Measurements from ENCODE around the gene HSPA4. TPM values are rescaled to one million over a fixed set of nuclear protein-coding genes. Genes with fewer than 3 reads are reported as not detected.

The HSPA4 gene
- total RNA-seq, 1 donor: 39.9 TPM

DNA sequence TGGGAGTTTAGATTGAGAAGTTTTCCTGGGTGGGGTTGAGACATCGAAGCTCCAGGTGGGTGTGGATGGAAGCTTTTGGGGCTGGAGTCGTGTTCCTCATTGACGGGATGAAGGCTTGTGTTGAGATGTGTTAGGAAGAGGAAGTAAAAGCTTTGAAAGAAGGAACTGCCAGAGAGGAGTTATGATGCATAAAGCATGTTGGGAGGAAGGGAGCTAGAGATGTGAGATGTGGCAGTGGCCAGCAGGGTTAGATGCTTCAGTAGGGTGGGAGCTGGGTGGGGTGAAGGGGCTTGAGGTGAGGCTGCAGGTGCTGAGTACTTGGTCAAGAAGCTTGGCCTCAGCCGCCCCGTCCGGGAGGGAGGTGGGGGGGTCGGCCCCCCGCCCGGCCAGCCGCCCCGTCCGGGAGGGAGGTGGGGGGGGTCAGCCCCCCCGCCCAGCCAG is 56.7 kb downstream of the HSPA4 start:
- Histone ChIP-seq H3K27me3 (ENCODE audit: insufficient read depth, low read length) (no peaks in the 10 kb centered on the region), H3K4me3 (ENCODE audit: low read length) (no peak overlapping the region), H3K4me1 (ENCODE audit: insufficient read depth, low read length) (peaks cover 26% of the 10 kb centered on the region), H3K9me3 (ENCODE audit: low read depth, low read length) (no peaks in the 10 kb centered on the region)

GRCh38 chr5:133109655-133110483 is 58.1 kb downstream of the HSPA4 start:
- Histone ChIP-seq H3K4me3 (ENCODE audit: low read length) (no peak overlapping the region), H3K9me3 (ENCODE audit: low read depth, low read length) (no peaks in the 10 kb centered on the region), H3K4me1 (ENCODE audit: insufficient read depth, low read length) (peaks cover 19% of the 10 kb centered on the region), H3K27me3 (ENCODE audit: insufficient read depth, low read length) (no peaks in the 10 kb centered on the region)

DNA sequence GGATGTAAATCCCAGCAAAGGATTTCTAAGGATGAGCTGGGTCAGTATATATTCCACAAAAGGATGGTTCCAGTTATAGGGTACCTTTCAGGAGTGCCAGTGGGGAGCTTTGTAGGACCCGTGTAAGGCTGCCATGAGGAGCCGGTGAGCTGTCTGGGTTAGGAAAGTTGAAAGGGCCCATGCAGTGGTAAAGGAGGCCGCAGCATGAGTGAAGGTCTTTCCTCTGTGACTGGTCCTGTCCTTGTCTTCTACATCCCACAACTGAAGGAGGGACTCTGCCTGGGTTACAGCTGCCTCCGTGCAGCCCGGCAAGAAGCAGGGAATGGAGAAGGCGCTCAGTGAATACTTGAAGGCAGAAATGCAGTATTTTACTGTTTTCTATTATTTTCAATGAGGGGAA is 58.9 kb downstream of the HSPA4 start:
- H3K27me3 ChIP-seq (ENCODE audit: insufficient read depth, low read length): no peaks in the 10 kb centered on the region
- no peaks in the 10 kb centered on the region for H3K9me3 ChIP-seq (ENCODE audit: low read depth, low read length)
- H3K4me3 ChIP-seq (ENCODE audit: low read length): no peak overlapping the region
- peaks cover 19% of the 10 kb centered on the region for H3K4me1 ChIP-seq (ENCODE audit: insufficient read depth, low read length)

GRCh38 chr5:133111299-133111698 is 59.5 kb downstream of the HSPA4 start:
- H3K27me3 ChIP-seq (ENCODE audit: insufficient read depth, low read length): no peaks in the 10 kb centered on the region
- no peaks in the 10 kb centered on the region for H3K9me3 ChIP-seq (ENCODE audit: low read depth, low read length)
- H3K4me3 ChIP-seq (ENCODE audit: low read length): no peak overlapping the region
- H3K4me1 ChIP-seq (ENCODE audit: insufficient read depth, low read length): peaks cover 19% of the 10 kb centered on the region

- H3K27me3 ChIP-seq (ENCODE audit: insufficient read depth, low read length): no peaks in the 10 kb centered on the region
- no peak overlapping the region for H3K4me3 ChIP-seq (ENCODE audit: low read length)
- H3K9me3 ChIP-seq (ENCODE audit: low read depth, low read length): no peaks in the 10 kb centered on the region
- H3K4me1 ChIP-seq (ENCODE audit: insufficient read depth, low read length): peaks cover 11% of the 10 kb centered on the region
Measured at GRCh38 chr5:133112026-133112660, 60.3 kb downstream of the HSPA4 start.

DNA sequence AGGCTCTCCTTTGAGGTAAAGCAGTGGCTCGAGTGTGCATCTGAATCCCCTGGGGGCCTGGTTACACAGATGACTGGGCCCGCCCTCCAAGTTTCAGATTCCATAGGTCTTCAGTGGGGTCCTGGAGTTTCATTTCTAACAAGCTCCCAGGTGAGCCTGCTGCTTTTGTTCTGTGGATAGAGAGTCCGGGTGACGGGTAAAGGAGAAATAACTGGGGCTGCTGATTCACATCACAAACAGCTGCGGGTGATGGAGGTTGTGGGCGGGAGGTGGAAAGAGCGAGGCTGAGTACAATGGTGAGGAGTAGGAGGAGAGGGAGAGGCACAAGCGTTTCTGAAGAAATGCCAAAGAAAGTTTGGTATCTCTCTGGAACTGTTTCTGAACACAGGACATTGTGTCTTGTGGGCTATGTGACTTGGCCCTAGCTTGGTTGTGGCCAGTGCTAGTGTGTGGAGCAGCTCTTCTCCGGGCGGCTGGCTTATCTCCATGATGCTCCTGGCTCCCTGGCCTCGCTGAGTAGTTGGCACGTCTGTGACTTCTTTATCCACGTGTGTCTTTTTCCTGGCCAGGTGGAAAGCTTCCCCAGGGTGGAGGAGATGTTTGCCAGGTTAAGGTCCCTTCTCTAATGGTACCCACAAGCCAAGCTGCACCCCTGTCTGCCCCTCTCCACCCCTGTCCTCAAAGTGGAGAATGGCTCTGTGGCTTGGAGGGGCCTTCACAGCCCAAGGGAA is 61.7 kb downstream of the HSPA4 start:
- Histone ChIP-seq H3K9me3 (ENCODE audit: low read depth, low read length) (no peaks in the 10 kb centered on the region), H3K27me3 (ENCODE audit: insufficient read depth, low read length) (no peaks in the 10 kb centered on the region), H3K4me3 (ENCODE audit: low read length) (no peak overlapping the region), H3K4me1 (ENCODE audit: insufficient read depth, low read length) (peaks cover 8% of the 10 kb centered on the region)

DNA sequence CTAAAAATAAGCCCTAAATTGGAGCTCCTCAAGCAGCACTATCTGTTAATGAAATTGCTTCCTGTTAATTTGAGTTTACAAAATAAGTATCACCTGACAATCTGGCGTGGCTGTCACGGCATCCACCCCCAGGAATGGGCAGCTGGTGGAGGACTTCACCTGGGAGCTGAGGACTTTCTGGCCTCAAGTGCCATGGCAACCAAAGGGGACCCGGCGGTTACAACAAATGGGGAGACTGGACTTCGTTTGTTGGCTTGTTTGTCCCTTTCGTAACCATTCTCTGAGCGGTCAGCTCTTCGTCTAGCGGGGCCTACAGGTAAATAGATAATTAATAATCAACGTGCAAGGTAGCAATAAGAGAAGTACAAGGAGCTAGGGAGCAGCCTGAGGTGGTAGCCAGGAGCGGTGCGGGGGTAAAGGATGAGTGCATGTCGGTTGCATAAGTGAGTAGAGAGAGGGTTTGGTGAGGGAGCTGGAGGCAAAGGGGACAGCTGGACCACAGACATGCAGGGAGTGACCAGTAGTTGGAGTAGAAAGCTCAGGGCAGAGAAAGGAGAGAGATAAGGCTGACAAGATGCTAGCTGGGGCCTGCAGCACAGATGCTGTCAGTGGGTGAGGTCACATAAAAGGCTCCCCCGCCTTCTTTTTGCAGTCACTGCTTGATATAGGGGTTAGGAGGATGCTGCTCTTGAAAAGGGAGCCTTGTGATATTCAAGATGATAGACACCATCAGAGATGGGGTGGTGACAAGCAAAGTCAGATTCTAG is 62.5 kb downstream of the HSPA4 start:
- peaks cover 8% of the 10 kb centered on the region for H3K4me1 ChIP-seq (ENCODE audit: insufficient read depth, low read length)
- H3K4me3 ChIP-seq (ENCODE audit: low read length): no peak overlapping the region

GRCh38 chr5:133114933-133115310 is 63.1 kb downstream of the HSPA4 start:
- no peaks in the 10 kb centered on the region for H3K9me3 ChIP-seq (ENCODE audit: low read depth, low read length)
- no peaks in the 10 kb centered on the region for H3K27me3 ChIP-seq (ENCODE audit: insufficient read depth, low read length)
- H3K4me1 ChIP-seq (ENCODE audit: insufficient read depth, low read length): peaks cover 8% of the 10 kb centered on the region
- no peak overlapping the region for H3K4me3 ChIP-seq (ENCODE audit: low read length)

More for the DNA sequence above, 62.5 kb downstream of the HSPA4 start:
- Histone ChIP-seq H3K27me3 (ENCODE audit: insufficient read depth, low read length) (no peaks in the 10 kb centered on the region), H3K9me3 (ENCODE audit: low read depth, low read length) (no peaks in the 10 kb centered on the region)

DNA sequence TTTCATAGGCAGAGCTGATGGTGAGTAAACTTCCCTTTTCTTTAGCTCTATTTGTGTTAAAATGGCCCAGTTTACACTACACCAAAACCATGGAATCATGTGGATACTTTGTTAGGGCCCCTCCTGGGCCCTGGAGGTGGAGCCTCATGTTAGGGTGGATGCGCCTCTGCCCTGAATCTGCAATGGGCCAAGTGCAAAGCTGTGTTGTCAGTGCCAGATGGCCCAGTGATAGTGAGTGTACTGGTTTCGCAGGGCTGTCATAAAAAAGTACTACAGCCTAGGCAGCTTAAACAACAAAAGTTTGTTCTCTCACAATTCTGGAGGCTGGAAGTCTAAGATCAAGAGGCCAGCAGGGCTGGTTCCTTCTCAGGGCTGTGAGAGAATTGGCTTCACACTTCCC is 64.8 kb downstream of the HSPA4 start:
- no peaks in the 10 kb centered on the region for H3K4me1 ChIP-seq (ENCODE audit: insufficient read depth, low read length)
- no peak overlapping the region for H3K4me3 ChIP-seq (ENCODE audit: low read length)
- H3K27me3 ChIP-seq (ENCODE audit: insufficient read depth, low read length): no peaks in the 10 kb centered on the region
- H3K9me3 ChIP-seq (ENCODE audit: low read depth, low read length): no peaks in the 10 kb centered on the region

DNA sequence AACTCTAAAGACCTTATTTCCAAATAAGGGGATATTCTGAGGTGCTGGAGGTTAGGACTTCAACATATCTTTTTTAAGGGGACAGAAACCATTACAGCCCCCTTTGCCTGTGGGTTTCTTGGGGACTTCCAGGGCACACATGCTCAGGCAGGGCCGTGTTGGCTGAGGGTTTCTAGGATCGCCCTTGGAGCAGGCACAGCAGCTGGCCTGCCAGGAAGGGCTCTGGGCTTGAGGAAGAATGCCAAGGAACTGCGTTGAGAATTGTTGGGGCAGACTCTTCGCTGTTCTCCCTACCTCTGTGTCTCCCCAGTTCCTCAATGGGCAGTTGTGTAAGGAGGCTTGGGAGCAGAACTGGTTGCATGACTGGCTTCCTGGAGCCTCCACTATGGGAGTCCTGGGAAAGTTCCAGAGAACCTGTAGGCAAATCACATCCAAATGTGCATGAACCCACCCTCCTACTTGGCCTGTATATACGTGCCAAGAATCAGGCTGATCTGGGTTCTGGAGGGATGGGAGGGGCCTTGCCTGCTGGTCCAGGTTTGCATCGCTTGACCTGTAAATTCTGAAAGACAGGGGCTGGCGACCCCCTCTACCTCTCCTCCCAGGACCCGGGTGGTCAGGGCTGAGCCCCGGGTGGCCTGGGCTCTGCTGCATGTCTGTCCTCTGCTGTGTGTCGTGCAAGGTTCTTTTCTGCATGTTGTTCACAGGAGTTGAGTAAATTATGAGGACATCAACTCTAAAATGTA is 65.5 kb downstream of the HSPA4 start:
- no peaks in the 10 kb centered on the region for H3K9me3 ChIP-seq (ENCODE audit: low read depth, low read length)
- no peaks in the 10 kb centered on the region for H3K4me1 ChIP-seq (ENCODE audit: insufficient read depth, low read length)
- no peak overlapping the region for H3K4me3 ChIP-seq (ENCODE audit: low read length)
- no peaks in the 10 kb centered on the region for H3K27me3 ChIP-seq (ENCODE audit: insufficient read depth, low read length)

DNA sequence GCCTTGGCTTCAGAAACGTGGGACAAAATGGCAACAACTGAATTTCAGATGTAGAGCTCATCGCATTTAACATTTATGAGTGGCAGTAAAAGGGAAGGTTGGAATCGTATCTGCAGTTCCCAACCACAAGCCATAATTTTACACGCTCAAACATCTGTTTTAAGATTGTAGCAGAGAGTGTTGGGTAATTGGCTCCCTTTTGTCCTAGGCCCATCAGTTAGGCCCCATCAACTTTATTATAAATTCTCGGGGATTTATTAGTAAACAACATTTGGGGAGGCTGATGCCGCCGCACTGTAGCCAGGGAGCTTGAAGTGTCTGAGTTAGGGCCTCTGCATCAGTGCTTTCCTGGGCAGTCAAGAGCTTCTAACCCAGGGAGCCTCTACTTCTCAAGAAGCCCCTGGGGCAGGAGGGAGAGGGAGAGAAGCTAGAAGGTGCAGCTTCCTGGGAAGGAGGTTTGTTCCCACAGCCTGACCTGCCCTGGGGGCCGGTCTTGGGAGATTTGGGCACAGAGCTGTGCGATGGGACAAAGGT is 66.2 kb downstream of the HSPA4 start:
- no peaks in the 10 kb centered on the region for H3K9me3 ChIP-seq (ENCODE audit: low read depth, low read length)
- H3K4me1 ChIP-seq (ENCODE audit: insufficient read depth, low read length): no peaks in the 10 kb centered on the region
- no peaks in the 10 kb centered on the region for H3K27me3 ChIP-seq (ENCODE audit: insufficient read depth, low read length)
- no peak overlapping the region for H3K4me3 ChIP-seq (ENCODE audit: low read length)

- Histone ChIP-seq H3K4me3 (ENCODE audit: low read length) (no peak overlapping the region), H3K4me1 (ENCODE audit: insufficient read depth, low read length) (no peaks in the 10 kb centered on the region), H3K27me3 (ENCODE audit: insufficient read depth, low read length) (no peaks in the 10 kb centered on the region), H3K9me3 (ENCODE audit: low read depth, low read length) (no peaks in the 10 kb centered on the region)
Measured at GRCh38 chr5:133118741-133119140, 66.9 kb downstream of the HSPA4 start.

DNA sequence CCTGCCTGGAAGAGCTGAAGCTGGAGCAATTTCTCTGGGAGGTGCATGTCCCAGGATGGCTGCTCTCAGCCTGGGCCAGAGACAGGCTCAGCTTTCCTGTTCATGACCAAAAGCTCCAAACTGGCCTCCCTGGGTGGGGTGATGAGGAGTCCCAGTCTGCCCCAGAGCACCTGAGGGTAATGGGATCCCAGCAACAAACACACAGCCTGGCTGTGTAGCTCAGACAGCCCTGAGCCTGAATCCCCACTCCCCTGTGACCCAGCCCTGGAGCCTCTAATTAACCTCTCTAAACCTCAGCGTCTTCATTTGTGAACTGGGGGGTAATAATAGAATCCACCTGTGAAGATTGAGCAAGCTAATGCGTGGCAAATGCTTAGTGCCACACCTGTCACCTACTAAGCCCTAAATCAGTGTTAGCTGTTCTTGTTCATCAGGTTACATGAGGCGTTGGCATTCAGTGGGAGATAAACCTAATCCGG is 67.5 kb downstream of the HSPA4 start:
- no peaks in the 10 kb centered on the region for H3K4me1 ChIP-seq (ENCODE audit: insufficient read depth, low read length)
- no peaks in the 10 kb centered on the region for H3K27me3 ChIP-seq (ENCODE audit: insufficient read depth, low read length)
- H3K4me3 ChIP-seq (ENCODE audit: low read length): no peak overlapping the region
- H3K9me3 ChIP-seq (ENCODE audit: low read depth, low read length): no peaks in the 10 kb centered on the region
